ENCODE measurements around the gene ARHGEF1.

DNA sequence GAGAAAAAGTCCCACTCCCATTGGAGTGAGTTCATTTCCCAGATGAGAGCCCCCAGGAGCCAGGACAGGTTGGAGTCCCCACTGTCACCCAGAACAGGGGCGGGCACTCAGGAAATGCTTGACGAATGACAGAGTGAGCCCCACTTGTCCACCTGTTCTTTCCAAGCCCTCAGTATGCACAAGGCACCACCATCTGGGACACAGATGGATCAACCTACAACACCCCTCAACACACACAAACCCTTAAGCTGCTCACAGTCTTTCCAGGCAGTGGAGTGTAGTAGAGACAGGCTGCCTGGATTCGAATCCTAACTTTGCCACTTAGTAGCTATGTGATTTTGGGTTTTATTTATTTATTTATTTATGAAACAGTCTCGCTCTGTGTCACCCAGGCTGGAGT lies 8.0 kb downstream of the ARHGEF1 start:
- TF ChIP-seq POLR2A (IDR thresholded peaks at IDR 0.05): no peak
- TF ChIP-seq, protein P1, sequence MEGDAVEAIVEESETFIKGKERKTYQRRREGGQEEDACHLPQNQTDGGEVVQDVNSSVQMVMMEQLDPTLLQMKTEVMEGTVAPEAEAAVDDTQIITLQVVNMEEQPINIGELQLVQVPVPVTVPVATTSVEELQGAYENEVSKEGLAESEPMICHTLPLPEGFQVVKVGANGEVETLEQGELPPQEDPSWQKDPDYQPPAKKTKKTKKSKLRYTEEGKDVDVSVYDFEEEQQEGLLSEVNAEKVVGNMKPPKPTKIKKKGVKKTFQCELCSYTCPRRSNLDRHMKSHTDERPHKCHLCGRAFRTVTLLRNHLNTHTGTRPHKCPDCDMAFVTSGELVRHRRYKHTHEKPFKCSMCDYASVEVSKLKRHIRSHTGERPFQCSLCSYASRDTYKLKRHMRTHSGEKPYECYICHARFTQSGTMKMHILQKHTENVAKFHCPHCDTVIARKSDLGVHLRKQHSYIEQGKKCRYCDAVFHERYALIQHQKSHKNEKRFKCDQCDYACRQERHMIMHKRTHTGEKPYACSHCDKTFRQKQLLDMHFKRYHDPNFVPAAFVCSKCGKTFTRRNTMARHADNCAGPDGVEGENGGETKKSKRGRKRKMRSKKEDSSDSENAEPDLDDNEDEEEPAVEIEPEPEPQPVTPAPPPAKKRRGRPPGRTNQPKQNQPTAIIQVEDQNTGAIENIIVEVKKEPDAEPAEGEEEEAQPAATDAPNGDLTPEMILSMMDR (IDR thresholded peaks at IDR 0.05): no peak

All from heart left ventricle (tissue), 13 donors.